HTERT RPE-1 (cell line): ENCODE data around the gene PDE5A.

ENCODE experiments used
- in situ Hi-C: fragments of 300-500 bp; cut with MboI; formaldehyde crosslinking; loops from 4 replicates; pipeline ENCODE4 v1.14.3; 2020; ENCODE audit warnings: low sequenced_read_pairs

Gene PDE5A

DNA sequence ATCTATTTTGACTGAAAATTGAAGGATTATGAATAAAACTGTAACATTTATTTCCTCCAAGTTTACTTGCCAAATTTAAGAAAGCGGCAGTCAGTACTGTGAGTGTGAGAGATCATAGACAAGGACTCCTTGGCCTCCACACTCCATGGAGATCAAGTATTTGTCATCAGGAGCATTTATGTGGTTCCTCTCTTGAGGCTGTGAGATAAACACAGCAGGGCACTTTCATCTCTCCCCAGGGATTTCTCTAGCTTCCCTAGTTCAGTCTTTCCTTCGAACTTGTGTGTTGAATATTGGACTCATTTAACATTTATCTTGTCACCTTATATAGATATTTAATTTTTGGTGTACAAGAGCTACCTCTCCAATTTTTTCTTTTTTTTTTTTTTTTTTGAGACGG, 40.8 kb downstream of the PDE5A start:
- in situ Hi-C loops, result no loop called here

- in situ Hi-C loops, result no loop called here
These were observed 42.8 kb downstream of the PDE5A start for GRCh38 chr4:119585771-119586170.

DNA sequence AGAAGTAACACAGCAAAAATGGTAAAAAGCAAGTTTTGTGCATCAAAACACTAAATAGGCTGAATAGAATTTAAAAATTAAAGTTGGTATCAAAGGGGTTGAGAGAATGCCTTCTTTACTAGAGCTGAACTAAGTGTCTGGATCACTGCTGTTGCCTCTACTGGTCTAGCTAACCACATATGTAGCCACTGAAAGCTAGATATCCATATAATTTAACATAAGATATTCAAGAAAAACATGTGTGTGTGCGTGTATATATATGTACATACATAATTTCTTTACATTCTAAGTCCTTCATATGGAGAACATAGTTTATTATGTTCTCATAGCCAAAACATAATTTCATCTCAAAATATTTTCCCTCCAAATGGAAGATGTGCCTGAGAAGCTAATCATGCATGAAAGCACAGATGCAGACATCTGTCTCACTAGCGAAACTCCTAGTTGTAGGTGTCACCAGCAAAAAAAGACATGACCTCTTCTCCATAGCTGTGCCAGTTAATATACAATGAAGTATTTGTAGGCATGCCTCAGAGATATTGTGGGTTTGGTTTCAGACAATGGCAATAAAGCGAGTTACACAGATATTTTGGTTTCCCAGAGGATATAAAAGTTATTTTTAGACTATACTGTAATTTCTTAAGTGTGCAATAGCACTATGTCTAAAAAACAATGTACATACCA, 47.3 kb downstream of the PDE5A start:
- in situ Hi-C loops, result no loop called here

DNA sequence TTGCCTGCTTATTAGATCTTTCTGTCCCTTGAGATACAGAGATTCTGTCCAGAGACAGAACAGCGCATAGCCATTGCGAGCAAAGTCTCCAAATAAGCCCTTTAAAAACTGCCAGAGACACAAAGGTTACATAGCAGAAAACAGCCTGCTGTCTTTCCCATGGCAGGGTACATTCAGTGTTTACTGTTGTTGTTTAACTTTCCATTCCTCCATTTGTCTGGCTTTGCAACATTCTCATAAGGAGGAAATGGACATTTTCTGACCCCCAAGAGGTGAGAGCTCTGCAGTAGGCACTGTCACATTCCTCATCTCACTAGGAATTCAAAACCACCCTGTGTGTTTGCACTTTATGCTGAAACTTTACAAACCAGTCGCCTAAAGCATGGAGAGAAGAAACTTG, 48.3 kb downstream of the PDE5A start:
- in situ Hi-C loops, result no loop called here

DNA sequence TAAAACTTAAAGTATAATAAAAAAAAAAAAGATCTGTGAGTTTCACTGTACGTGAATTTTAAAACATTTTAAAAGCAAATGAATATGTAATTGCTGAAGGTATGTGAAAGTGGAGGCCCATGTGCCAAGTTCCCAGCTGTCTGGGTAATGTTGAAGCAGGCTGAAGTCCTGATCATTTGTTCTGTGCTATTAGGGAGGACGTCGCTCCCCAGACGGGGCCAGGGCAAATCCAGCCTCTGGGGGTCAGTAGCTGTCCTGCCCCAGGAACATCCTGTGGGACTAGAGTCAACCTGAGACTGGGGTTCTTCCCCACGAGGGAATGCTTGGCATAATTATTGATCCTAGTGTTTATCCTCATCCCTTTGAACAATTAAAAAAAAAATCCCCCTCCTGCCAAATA, 48.8 kb downstream of the PDE5A start:
- in situ Hi-C loops, result no loop called here

DNA sequence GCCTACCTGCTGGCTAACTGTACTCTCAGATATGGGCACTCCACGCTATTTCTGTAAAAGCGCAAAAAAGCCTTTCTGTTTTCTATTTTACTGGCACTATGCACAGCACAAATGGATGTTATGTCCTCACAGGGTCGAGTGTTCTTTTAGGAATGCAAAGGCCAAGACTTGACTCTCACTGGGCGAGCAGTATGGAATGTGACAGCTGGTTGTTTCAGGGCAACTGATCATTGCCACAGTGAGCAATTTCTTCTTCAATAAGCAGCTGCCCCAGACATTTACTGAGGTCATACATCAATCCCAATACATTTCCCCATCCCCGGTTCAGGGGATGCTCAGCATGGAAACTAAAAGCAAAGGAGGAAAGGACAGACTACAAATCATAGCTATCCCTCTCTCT, 58.2 kb downstream of the PDE5A start:
- in situ Hi-C loops, result no loop called here

GRCh38 chr4:119564106-119564505, 64.5 kb downstream of the PDE5A start:
- in situ Hi-C loops, result no loop called here

DNA sequence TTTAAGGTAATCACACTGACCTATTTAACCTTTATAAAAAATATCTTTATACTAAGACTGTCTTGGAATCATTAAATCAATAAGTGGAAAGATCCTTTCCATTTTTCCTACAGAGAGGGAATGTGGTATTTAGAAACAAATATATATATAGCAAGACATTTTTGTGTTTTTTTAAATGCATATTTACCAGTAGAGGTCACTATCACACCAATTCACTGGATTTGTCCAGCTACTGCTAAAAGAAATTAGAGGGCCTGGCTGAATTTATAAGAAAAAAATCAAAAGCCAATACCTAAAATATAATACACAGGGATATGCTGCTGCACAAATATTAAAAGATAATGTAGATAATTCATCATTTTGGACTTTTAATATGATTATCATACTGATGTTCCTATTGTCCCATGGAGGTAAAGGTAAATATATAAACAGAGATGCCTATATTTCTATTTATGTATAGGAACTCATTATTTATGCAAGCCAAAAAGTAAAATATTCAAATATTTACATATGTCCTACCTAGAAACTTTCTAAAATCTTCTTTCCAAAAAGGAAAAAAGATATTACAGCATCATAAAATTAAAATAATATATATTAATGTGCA, 69.5 kb downstream of the PDE5A start:
- in situ Hi-C loops, result no loop called here

DNA sequence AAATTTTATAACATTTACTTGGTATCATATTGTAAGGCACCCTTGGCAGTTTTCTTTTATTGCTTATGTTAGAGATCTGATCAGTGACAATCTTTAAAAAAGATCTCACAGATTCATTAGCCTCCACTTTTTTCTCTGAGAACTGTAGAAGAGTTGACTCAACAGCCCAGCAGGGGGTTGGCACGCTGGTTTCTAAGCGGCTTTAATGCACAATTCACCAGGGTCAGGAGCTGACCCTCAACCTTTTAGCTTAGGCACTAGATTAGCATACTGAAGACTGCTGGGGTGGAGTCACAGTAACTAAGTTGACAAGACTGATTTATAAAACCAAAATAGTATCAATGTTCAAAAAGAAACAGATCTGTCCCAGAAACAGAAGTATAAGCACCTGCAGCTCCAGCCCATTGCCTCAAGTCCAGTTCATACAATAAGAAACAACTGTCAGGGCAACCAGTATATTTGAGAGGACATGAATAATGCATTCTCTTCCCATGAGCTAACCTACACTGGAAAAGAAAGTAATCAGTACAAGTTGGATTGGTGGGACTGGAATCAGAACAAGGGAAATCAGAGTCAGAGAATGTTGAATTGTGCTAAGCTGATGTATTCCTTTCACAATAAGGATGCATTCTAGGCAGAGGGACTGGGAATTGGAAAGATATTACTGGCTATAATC, 77.6 kb downstream of the PDE5A start:
- in situ Hi-C loops, result no loop called here

GRCh38 chr4:119549639-119550038, 79.0 kb downstream of the PDE5A start:
- in situ Hi-C loops, result no loop called here

DNA sequence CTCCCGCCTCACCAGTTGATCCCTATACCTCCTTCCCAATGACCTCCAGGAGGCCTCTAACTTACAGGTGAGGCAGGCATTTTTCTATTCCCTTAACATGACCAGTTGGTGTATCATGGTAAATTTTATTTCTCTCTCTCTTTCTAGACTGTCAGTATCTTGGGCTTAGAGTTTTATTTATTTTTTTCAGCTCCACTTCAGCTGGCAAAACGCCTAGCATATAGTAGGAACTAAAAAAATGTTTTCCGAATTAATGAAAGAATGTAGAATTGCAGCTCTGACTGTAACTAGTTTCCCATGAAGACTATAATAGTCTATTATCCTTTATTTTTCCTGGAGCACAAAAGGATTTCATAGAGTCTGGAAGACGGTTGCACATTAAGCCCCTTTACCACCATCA, 84.8 kb downstream of the PDE5A start:
- in situ Hi-C loops, result no loop called here

GRCh38 chr4:119543187-119543586, 85.4 kb downstream of the PDE5A start:
- in situ Hi-C loops, result no loop called here

- in situ Hi-C loops, result no loop called here
These were observed 88.4 kb downstream of the PDE5A start for GRCh38 chr4:119540249-119540648.

GRCh38 chr4:119537586-119537985, 91.0 kb downstream of the PDE5A start:
- in situ Hi-C loops, result no loop called here

DNA sequence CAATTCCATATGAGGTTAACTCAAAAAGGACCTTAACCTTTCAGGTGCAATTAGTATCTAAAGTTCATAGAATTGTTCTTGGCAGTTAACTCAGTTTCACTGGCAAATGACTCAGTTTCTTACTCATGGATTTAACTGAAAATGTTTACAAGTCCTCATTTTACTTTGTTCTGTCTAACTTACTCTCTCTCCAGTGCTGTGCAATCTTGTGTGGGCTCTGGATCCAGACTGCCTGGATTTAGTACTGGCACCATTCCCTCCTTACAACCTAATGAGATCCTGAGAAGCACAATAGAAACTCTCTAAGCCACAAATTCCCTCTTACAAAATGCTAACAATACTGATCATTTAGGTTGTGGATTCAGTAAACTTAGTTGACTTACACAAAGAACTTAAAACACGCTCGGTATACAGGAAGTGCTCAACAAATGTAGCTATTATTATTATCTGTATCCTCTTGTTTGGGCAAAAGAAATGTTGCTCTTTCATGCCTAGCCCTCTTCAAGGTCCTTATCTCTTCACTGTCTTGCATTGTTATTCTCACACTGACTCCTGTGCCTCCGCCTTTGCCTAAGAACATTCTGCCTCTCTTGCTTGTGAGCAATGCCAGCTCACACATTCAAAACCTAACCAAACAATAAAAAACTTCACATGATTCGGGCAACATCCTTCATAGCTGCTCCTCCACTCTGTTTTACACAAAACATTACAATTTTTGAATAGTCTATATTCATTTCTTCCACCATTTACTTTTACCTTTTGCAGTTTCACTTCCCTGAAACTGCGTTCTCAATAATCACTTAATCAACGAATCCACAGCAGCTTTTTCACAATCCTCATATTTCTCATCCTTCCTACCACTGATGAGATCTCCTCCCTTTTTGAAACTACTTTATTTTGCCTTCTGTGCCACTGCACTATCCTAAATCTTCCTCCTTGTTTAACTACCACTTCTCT, 91.8 kb downstream of the PDE5A start:
- in situ Hi-C loops, result no loop called here

DNA sequence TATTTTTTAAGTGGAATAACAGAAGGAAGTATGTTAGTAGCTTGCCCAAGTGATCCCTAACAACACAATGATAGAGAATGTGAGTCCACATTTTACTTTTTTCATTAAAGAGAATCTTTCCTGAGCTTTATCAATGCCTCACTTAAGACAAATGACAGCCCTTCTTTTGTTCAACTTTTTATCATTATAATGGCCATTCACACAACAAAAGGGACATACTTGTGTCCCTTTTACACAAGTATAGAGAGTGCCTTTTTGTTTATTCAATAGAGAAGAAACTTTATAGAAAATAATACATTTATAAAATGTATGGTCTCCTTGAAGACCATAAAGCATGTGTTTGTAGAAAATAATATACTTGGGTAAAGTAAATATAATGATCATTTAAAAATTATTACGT, 96.3 kb downstream of the PDE5A start:
- in situ Hi-C loops, result no loop called here

DNA sequence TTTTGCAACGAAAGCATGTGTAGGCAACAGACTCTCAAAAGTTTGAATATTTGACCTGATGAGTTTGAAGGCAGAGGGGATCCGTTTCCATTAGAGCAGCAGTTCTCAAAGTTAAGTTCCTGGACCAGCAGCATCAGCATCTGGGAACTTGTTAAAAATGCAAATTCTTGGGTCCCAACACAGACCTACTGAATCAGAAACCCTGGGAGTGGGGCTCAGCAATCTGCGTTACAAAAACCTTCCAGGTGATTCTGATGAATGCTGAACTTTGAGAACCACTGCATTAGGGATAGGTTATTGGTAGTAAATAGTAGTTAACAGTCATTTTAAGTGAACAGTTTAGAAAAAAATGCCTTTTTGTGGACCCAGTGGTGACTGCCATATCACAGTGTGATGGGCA, 98.8 kb downstream of the PDE5A start:
- in situ Hi-C loops, result no loop called here

GRCh38 chr4:119526786-119527550, 101.6 kb downstream of the PDE5A start:
- in situ Hi-C loops, result no loop called here

DNA sequence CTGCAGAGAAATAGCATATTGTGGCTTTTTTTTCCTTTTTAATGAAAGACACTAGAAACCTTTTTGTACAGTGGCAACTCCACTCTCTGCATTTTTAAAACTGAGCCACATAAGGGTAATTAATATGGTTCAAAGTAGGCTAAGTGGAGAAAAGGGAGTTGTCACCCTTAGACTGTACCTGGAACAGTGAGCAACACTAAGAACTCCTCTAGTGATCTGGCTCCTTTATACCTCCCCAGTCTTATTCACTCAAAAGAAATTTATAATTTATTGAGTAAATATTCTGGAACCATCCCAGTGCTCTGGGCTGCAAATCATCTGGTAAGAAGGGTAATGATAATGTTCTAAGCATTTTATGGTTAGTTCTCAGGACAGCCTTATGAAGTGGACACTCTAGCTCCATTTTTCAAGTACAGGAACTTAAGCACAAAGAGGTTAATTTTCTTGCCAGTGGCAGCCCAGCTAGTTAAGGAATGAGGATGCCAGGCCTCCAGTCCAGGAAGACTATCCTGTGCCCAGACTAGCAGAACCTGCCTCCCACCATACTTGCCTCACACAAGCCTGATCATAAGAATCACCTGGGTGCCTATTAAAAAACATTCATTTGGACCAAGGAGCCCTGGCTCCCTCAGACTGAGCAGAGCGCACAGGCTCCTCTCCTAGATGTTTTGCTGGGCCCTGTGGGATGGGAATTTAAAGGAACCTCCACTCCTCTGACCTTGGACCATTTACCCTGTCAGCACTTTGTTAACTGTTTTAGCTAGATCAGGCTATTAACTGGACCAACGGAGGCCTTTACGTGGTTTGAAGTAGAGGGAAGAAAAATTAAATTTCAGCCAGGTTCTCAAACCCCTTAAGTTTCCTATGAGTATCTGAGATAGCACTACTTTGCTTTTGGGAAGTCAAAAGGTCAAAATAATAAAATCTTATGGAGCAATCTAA, 102.6 kb downstream of the PDE5A start:
- in situ Hi-C loops, result no loop called here
